Activated T-helper 1 cell treated with Interleukin-2 at 50 U/mL for 16 hours (primary cell): ENCODE measurements around the gene DAZAP1.

Source experiments
- DNase-seq: peaks from one replicate; pipeline ENCODE4 v3.0.0-alpha.2; 2020; ENCODE audit warnings: low read depth

Gene DAZAP1

GRCh38 chr19:1459479-1459878 lies 52.1 kb downstream of the DAZAP1 start:
- DNase-seq, result no peak

GRCh38 chr19:1460033-1460995 lies 52.9 kb downstream of the DAZAP1 start:
- no peak for DNase-seq

GRCh38 chr19:1461862-1462261 lies 54.5 kb downstream of the DAZAP1 start:
- DNase-seq, result no peak

- no peak for DNase-seq
These were observed 58.0 kb downstream of the DAZAP1 start for GRCh38 chr19:1465191-1466016.

GRCh38 chr19:1466018-1466460 lies 58.7 kb downstream of the DAZAP1 start:
- no peak for DNase-seq

- no peak for DNase-seq
These were observed 59.3 kb downstream of the DAZAP1 start for GRCh38 chr19:1466461-1467214.

- DNase-seq, result no peak
These were observed 59.8 kb downstream of the DAZAP1 start for GRCh38 chr19:1467215-1467489.

- no peak for DNase-seq
These were observed 60.3 kb downstream of the DAZAP1 start for GRCh38 chr19:1467490-1468273.

GRCh38 chr19:1468274-1468820 lies 61.0 kb downstream of the DAZAP1 start:
- DNase-seq, result no peak

- DNase-seq, result no peak
These were observed 61.5 kb downstream of the DAZAP1 start for GRCh38 chr19:1468821-1469254.

GRCh38 chr19:1469255-1470054 lies 62.1 kb downstream of the DAZAP1 start:
- no peak for DNase-seq

- DNase-seq, result no peak
These were observed 62.6 kb downstream of the DAZAP1 start for GRCh38 chr19:1470055-1470304.

- DNase-seq, result peak; percentile 63
These were observed 63.1 kb downstream of the DAZAP1 start for GRCh38 chr19:1470305-1471009.

GRCh38 chr19:1471010-1471514 lies 63.7 kb downstream of the DAZAP1 start:
- no peak for DNase-seq

- no peak for DNase-seq
These were observed 64.3 kb downstream of the DAZAP1 start for GRCh38 chr19:1471515-1472160.

- DNase-seq, result no peak
These were observed 65.1 kb downstream of the DAZAP1 start for GRCh38 chr19:1472231-1473084.

- no peak for DNase-seq
These were observed 65.9 kb downstream of the DAZAP1 start for GRCh38 chr19:1473085-1473851.
